ENCODE results near the gene PTPRC. TPM values are rescaled to one million over a fixed set of nuclear protein-coding genes. Genes with fewer than 3 reads are reported as not detected.

PTPRC gene
- total RNA-seq, 1 experiment from 2014 or later = not detected

- Histone ChIP-seq H3K9me3 (ENCODE audit: low read depth, low read length, poor library complexity, severe bottlenecking) (no peaks in the 10 kb centered on the region), H3K27ac (ENCODE audit: low read depth, low read length, poor library complexity, severe bottlenecking) (no peak overlapping the region), H3K4me1 (ENCODE audit: insufficient read depth, low read length, poor library complexity, severe bottlenecking) (no peaks in the 10 kb centered on the region), H3K4me3 (ENCODE audit: low read depth, low read length, poor library complexity, severe bottlenecking) (no peak overlapping the region), H3K36me3 (ENCODE audit: insufficient read depth, low read length, poor library complexity, severe bottlenecking) (no peaks in the 10 kb centered on the region), H3K27me3 (replicated peaks; ENCODE audit: insufficient read depth, low read depth, low read length, poor library complexity) (no peaks in the 10 kb centered on the region)
- BruUV-seq (replicated peaks) = no TSS peak
- ChIA-PET CTCF (no interaction called here), POLR2A (ENCODE audit: low non-redundant PET) (no interaction called here)
- intact Hi-C loops (cut with micrococcal nuclease; ENCODE audit: unreplicated experiment) = no loop called here
- no peak for DNase-seq (ENCODE audit: low spot score)
- TF ChIP-seq CTCF (conservative IDR thresholded peaks at IDR 0.05; ENCODE audit: low read depth, low read length) = no peak
- TF ChIP-seq EZH2 (IDR thresholded peaks at IDR 0.05; ENCODE audit: borderline replicate concordance, low read depth, low read length, poor library complexity, severe bottlenecking) = no peak
These were observed 2.9 kb upstream of the PTPRC start for GRCh38 chr1:198635964-198636363.

- ChIA-PET CTCF (no interaction called here), POLR2A (ENCODE audit: low non-redundant PET) (no interaction called here)
- BruUV-seq (replicated peaks) = no TSS peak
- peaks cover under 1% of the 10 kb centered on the region for H3K4me1 ChIP-seq (ENCODE audit: insufficient read depth, low read length, poor library complexity, severe bottlenecking)
- H3K9me3 ChIP-seq (ENCODE audit: low read depth, low read length, poor library complexity, severe bottlenecking) = no peaks in the 10 kb centered on the region
- DNase-seq (ENCODE audit: low spot score) = no peak
- TF ChIP-seq CTCF (conservative IDR thresholded peaks at IDR 0.05; ENCODE audit: low read depth, low read length) (no peak), EZH2 (IDR thresholded peaks at IDR 0.05; ENCODE audit: borderline replicate concordance, low read depth, low read length, poor library complexity, severe bottlenecking) (no peak)
- no peaks in the 10 kb centered on the region for H3K36me3 ChIP-seq (ENCODE audit: insufficient read depth, low read length, poor library complexity, severe bottlenecking)
- no peak overlapping the region for H3K27ac ChIP-seq (ENCODE audit: low read depth, low read length, poor library complexity, severe bottlenecking)
- intact Hi-C loops (cut with micrococcal nuclease; ENCODE audit: unreplicated experiment) = no loop called here
- H3K4me3 ChIP-seq (ENCODE audit: low read depth, low read length, poor library complexity, severe bottlenecking) = no peak overlapping the region
- H3K27me3 ChIP-seq (replicated peaks; ENCODE audit: insufficient read depth, low read depth, low read length, poor library complexity) = no peaks in the 10 kb centered on the region
These were observed 2.4 kb upstream of the PTPRC start for GRCh38 chr1:198636391-198636790.

GRCh38 chr1:198637157-198637556 lies 1.7 kb upstream of the PTPRC start:
- no peak for DNase-seq (ENCODE audit: low spot score)
- Histone ChIP-seq H3K36me3 (ENCODE audit: insufficient read depth, low read length, poor library complexity, severe bottlenecking) (no peaks in the 10 kb centered on the region), H3K27ac (ENCODE audit: low read depth, low read length, poor library complexity, severe bottlenecking) (no peak overlapping the region), H3K27me3 (replicated peaks; ENCODE audit: insufficient read depth, low read depth, low read length, poor library complexity) (no peaks in the 10 kb centered on the region), H3K9me3 (ENCODE audit: low read depth, low read length, poor library complexity, severe bottlenecking) (no peaks in the 10 kb centered on the region), H3K4me3 (ENCODE audit: low read depth, low read length, poor library complexity, severe bottlenecking) (no peak overlapping the region), H3K4me1 (ENCODE audit: insufficient read depth, low read length, poor library complexity, severe bottlenecking) (peaks cover 5% of the 10 kb centered on the region)
- BruUV-seq (replicated peaks) = no TSS peak
- ChIA-PET POLR2A (ENCODE audit: low non-redundant PET) (no interaction called here), CTCF (no interaction called here)
- TF ChIP-seq CTCF (conservative IDR thresholded peaks at IDR 0.05; ENCODE audit: low read depth, low read length) = no peak
- TF ChIP-seq EZH2 (IDR thresholded peaks at IDR 0.05; ENCODE audit: borderline replicate concordance, low read depth, low read length, poor library complexity, severe bottlenecking) = no peak
- intact Hi-C loops (cut with micrococcal nuclease; ENCODE audit: unreplicated experiment) = no loop called here

All from A673 (cell line).